Measurements from ENCODE around the gene MCC.

GRCh38 chr5:113036321-113036720 is 451.9 kb downstream of the MCC start:
- TF ChIP-seq EZH2 (IDR thresholded peaks at IDR 0.05; ENCODE audit: insufficient read depth, low read length) (no peak), CTCF (IDR thresholded peaks at IDR 0.05; ENCODE audit: insufficient read depth, low read depth, low read length) (no peak)
